GM18873 (cell line): ENCODE data around the gene MAPKBP1.

Experiments used
- ATAC-seq: cut with Tn5 transposase; IDR thresholded peaks from one replicate; pipeline ENCODE4 v1.9.1; 2021; ENCODE audit warnings: mild to moderate bottlenecking, moderate library complexity, moderate number of reproducible peaks; ENCODE audit not compliant: unreplicated experiment, low FRiP score

The MAPKBP1 gene

DNA sequence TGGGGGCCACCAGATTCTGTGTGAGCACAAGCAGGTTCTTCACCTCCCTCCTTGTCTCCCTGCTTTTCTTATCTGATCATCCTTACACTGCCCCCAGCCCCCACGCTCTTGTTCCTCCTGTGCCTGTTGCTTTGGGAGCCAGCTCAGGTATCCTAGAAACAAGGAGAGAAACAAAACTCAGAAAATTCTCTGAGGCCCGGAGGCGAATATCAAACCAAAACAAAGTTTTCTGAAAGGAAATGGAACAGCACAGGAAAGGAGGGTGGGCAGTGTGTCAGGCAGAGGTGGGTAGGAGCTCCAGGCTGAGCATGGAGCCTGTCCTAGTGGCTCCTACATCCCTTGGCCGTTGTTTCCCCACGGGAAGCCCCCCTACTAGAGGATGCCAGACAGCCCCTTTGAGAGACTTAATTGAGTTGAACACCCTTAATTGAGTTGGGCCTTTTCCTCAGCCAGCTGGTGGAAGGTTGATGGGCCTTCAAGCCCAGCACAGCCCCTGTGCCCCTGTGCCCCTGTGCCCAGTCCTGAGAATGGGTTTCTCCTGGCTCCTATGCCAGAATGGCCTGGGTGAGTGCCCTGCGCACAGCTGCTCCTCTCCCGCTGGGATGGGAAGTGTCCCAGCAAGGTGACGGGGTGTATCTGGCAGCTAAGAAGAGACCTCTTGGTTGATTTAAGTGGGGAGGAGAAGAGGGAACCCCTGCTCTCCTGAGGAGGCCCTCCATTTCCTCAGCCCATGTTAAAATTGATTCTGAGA, 30.8 kb downstream of the MAPKBP1 start:
- no peak for ATAC-seq

DNA sequence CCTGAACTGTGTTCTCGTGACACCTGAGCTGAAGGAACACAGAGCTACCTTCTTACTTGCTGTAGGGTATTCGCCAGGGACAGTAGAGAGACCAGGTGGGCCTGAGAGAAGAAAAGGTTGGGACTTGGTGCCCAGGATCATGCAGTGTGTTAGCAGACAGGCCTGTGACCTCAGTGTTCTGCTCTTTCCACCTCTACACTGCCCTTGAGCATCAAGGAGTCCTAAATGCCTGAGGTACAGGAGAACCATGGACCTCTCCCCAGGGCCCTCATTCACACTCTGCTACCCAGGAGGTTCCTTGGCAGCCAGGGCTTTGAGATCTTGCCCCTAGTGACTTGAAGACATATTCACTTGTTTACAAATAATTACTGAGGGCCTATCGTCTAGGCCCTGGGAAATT, 31.4 kb downstream of the MAPKBP1 start:
- ATAC-seq, result no peak

DNA sequence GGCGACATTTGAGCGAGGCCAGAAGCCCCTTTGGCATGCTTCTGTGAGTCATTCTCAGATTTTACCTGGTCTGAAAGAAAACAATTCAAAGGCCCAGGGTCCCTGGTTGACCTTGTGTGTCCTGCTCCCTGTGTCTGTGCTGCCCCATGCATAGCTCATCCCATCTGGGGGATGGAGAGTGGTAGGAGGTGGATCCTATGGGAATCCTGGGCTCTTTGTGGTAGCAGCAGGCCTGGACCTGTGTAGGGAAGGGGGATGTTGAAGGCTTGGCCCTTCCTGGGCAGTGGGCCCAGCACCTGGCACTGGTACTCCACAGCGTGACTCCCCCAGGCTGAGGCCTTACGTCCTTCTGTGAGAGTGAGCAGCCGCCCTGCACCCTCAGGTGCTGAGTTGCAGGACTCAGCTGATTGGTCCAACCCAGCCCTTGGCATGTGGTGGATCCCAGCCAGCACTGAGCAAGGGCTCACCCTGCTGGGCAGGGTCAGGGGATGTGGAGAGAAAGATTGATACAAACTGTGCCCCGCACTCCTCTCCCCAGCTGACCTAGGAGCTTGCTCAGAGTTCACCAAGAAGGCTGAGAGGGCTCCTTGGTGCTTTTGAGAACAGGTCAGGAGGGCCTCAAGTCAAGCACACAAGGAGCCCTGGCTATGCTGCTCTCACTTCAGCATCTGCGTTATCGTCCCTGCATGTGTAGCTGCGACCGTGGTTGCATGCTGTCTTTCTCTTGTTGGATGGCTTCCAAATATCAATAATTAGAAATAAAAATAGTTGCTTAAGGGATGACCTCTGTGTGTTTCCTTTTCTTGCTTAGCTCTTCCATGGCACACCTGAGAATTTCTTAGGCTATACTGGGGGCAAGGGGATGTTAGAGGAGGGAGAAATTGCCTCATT, 32.3 kb downstream of the MAPKBP1 start:
- ATAC-seq, result no peak

DNA sequence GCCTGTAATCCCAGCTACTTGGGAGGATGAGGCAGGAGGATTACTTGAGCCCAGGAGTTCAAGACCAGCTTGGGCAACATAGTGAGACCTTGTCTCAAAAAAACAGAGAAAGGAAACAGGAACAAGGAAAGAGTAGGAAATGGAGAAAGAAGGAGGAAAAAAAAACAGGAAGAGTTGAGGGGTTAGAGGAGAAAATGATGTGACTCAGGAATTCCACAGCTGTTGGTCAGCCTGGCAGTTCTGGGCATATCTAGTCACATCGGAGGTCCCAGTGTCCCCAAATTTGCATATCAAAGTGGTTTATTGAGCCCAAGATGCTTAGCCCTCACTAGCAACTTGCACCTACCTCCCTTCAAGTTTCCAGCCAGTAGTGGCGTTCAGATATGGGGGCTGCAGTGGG, 34.8 kb downstream of the MAPKBP1 start:
- ATAC-seq, result no peak

DNA sequence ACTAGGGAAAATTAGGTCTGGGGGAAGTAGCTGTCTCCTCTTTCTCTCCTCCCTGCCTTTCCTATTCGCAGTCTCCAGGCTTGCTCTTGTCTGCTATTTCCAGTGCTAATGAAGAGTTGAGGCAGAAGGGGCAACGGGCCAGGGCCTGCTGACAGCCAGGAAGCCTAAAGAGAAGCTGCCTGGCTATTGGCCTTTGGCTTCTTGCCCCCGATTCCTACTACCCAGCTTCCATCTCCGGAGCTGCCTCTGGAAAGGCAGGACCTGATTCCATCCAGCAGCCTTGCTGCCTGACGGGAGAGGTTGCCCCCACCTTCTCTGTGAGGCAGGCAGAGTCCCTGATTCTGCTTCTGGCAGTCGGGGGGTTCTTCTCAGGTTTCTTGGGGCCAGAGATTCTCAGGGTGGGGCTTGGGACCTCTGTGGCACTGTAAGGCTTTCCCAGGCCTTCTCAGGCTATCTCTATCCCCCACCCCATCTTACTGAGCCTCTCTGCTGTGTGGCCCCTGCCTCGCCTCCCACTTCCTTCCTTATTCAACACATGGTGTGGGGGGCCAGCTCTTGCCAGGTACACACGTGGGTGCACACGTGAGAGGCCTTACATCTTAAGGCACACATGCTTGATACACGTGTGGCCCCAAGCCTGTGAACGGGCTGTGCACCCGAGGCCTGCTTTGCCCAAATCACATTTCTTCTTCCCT, 35.4 kb downstream of the MAPKBP1 start:
- no peak for ATAC-seq

DNA sequence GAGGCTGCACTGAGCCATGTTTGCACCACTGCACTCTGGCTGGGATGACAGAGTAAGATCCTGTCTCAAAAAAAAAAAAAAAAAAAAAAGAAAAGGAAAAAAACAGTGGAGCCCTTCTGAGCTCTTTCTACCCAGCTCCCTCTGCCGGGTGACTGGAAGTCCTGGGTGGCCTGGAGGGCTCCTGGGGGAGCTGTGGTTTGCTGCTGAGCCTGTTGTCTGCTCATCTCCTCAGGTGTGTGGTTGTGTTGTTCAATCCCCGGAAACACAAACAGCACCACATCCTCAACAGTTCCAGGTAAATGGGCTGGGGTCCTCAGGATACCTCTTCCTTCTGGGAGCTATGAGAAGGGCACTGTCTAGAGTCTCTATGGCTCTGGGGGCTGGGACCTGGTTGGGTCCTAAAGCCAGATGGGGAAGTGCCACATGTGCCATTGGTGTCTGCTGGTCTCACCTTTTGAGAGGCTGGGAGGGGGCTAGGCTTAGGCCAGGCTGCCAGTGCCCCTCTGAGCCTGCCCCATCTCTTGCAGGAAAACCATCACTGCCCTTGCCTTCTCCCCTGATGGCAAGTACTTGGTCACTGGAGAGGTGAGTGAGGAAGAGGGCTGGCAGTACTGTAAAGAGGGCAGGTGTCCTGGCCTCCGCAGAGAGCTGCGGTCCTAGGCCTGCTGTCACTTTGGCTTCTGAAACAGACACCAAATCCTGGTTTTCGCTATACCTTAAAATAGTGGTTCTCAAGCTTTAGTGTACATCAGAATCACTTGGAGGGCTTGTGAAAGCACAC, 36.6 kb downstream of the MAPKBP1 start:
- ATAC-seq, result no peak

DNA sequence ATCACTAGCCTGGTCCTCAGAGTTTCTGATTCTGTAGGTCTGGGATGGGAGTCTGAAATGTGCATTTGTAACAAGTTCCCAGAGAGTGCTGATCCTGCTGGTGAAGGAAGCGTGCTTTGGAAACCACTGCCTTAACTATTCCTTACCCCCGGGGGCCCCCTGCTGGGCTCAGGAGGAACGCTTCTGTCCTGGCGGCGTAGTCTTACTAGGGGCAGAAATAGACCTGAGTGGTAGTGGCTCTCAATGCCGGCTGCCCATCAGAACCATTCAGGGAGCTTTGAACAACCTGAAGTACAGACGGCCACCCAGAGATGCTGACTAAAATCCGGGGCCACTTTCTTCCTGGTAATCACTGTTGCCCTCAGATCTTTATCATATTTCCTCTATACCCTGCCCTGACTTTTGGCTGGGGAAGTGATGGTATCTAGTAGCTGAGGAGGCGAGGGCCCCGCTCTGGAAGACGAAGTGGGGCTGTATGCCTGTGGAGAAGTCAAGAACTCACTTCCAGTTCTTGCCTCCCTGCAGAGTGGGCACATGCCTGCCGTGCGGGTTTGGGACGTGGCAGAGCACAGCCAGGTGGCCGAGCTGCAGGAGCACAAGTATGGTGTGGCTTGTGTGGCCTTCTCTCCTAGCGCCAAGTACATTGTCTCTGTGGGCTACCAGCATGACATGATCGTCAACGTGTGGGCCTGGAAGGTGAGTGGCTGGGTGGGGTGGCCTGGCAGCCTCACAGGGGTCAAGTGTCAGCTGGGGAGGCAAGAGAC, 37.3 kb downstream of the MAPKBP1 start:
- no peak for ATAC-seq

DNA sequence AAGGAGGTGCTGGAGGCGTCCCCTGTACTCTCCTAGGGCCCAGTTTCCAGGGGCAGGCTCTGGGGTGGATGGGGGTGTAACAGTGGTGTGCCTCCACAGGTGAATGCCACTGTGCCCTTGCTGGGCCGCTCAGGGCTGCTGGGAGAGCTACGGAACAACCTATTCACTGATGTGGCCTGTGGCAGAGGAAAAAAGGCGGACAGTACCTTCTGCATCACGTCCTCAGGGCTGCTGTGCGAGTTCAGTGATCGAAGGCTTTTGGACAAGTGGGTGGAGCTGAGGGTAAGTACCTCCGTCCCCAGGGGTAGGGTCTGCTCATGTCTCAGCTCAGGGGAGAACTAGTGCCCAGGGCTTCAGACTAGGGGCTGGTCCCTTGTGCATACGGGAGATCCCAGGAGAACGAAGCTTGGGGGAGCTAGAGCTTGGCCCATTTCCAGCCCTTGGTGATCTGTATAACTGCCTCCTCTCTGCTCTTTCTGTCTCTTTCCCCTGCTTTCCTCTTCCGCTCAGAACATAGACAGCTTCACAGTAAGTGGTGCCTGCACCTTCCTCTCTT, 38.6 kb downstream of the MAPKBP1 start:
- no peak for ATAC-seq

DNA sequence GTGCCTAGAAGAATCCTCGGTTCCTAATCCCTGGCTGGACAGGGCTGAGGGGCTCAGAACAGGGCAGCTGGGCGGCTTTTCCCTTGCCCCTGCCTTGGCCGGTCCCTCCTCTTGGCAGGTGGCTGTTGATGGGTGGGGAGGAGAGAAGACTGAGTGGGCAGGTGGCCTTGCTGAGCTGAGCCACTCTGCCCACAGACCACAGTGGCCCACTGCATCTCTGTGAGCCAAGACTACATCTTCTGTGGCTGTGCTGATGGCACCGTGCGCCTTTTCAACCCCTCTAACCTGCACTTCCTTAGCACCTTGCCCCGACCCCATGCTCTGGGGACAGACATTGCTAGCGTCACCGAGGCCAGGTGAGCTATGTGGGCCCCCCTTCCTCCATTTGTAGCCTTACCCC, 39.1 kb downstream of the MAPKBP1 start:
- no peak for ATAC-seq

DNA sequence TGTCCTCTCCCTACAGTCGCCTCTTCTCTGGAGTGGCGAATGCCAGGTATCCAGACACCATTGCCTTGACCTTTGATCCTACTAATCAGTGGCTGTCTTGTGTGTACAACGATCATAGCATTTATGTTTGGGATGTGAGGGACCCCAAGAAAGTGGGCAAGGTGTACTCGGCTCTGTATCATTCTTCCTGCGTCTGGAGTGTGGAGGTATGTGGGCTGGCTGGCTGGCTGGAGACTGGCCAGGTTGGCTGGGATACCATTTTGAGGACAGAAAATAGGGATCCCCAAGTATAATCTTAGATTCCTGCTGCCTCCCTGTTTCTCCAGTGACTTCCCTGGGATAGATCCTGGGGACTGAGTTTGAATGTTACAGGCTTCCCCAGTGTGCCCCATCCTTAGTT, 40.2 kb downstream of the MAPKBP1 start:
- no peak for ATAC-seq

DNA sequence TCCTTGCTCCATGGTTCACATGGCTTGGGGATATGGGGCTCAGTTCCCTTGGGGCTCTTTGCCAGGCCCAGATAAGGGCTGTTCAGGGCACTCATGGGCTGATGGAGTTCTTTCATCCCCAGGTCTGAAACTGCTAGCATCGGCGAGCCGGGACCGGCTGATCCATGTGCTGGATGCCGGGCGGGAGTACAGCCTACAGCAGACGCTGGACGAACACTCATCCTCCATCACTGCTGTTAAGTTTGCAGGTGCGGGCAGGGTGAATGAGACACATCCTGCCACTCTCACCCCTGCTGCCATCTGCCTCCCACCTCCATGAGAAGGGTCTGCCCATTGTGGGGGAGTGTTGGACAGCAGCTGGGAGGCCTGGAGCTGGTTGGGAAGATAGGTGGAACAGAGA, 42.5 kb downstream of the MAPKBP1 start:
- ATAC-seq, result no peak

DNA sequence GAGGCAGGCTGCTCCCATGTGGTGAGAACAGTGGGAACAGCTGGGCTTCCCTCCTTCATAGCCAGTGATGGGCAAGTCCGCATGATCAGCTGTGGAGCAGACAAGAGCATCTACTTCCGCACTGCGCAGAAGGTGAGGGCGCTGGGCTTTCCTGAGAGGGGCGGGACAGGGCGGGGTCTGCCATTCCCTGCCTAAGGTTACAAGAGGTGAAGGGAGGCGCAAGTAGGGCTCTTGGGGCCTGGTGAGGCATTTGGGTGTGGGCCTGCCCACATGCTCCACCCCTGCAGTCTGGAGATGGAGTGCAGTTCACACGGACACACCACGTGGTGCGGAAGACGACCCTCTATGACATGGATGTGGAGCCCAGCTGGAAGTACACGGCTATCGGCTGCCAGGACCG, 43.0 kb downstream of the MAPKBP1 start:
- no peak for ATAC-seq

DNA sequence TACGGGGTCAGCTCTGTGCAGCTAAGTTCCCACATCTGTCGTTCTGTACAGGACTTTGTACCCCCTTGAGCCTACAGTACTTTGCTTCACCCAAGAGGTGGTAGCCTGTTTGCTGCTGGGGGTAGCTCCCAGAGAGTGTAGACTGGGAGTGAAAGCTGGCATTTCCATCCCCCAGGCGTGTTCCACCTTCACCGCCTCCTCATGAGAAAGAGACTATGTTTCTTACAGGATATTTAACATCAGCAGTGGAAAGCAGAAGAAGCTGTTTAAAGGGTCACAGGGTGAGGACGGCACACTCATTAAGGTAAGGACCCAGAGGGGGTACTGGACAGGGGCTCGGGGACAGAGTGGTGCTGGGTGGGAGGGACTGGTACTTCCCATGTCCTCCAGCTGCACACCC, 43.5 kb downstream of the MAPKBP1 start:
- no peak for ATAC-seq

DNA sequence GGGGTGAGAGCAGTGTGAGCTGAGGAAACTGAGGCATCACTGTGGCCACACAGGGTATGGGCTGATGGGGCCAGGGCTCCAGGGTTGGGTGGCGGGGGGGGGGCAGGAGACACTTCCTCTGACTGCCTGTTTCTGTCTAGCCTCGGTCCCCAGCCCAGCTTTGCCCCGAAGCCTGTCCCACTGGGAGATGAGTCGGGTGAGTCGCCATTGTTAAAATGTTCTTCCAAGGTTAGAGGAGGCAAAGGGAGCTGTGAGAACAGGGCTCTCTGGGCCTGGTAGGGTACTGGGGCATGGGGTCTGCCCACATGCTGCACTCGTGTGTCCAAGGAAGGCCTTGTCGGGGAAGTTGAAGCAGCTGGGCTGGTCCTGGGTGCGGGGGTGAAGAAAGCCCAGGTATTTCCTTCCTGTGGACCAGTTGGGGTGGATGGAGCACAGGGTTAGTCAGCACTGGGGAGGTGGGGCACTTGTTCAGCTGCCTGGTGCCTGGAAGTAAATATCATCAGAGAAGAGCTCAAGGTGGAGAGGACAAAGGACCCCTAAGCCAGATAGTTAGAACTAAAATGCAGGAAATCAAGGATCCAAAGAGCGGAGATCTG, 45.3 kb downstream of the MAPKBP1 start:
- ATAC-seq, result no peak

DNA sequence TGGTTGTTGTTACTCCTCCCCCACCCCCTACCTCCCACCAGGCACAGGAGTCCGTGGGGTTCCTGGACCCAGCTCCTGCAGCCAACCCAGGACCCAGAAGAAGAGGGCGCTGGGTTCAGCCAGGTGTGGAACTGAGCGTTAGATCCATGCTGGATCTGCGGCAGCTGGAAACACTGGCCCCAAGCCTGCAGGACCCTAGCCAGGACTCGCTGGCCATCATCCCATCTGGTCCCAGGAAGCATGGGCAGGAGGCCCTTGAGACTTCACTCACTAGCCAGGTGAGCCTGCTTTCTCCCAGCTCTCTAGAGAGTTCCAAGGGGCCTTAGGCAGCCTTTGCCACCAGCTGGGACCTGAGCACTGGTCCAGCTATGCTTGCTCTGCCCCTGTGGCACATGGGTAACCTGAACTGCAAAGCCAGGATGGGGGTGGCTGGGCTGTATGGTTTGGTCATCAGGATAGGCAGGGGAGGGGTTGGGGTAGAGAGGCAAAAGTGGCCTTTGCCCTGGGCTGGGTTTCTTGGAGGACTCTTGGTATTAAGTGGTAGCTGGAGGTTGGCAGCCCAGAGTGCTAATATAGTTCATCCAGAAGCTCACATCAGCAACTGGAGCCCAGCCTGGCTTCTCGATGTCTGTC, 46.6 kb downstream of the MAPKBP1 start:
- ATAC-seq, result no peak

DNA sequence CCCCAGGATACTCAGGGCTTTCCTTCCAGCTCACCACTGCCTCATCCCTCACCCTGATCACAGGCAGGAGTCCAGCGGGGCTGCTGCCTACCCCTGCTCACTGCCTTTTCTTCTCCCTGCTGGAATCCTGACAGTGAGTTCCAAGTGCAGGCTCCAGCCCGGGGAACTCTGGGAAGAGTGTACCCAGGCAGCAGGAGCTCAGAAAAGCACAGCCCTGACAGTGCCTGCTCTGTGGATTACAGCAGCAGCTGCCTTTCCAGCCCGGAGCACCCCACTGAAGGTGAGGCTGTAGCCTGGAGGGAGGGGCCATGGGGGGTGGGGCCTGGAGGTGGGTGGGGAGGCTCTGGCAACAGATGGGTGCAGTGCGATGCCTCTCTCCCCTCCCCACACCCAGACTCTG, 47.5 kb downstream of the MAPKBP1 start:
- ATAC-seq, result no peak

DNA sequence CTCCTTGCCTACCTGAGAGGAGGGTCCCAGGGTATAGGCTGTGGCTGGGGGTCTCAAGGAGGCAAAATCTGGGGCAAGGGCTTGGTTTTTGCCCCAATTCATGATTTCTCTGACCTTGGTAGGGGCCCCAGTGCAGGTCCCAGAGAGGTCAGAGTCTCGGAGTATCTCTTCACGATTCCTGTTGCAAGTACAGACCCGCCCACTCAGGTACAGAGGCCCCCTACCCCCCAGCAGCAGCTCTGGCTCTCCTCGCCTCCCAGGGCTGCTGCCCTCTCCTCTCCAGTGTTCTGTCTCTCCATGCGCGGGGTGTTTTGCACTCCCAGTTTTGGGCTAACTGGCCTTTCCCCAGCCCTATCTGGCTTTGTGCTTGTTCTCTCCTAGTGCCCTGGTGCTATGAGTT, 48.2 kb downstream of the MAPKBP1 start:
- ATAC-seq, result no peak

DNA sequence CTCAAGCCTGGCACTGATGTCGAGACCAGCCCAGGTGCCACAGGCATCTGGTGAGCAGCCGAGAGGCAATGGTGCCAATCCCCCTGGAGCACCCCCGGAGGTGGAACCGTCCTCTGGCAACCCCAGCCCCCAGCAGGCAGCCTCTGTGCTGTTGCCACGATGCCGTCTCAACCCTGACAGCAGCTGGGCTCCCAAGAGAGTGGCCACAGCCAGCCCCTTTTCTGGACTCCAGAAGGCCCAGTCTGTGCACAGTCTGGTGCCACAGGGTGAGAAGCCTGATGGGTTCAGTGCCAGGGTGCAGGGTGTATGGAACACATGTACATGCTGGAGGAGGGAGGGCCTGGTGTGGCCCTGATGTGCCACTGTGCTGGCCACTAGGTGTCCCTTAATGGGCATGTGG, 48.7 kb downstream of the MAPKBP1 start:
- no peak for ATAC-seq

DNA sequence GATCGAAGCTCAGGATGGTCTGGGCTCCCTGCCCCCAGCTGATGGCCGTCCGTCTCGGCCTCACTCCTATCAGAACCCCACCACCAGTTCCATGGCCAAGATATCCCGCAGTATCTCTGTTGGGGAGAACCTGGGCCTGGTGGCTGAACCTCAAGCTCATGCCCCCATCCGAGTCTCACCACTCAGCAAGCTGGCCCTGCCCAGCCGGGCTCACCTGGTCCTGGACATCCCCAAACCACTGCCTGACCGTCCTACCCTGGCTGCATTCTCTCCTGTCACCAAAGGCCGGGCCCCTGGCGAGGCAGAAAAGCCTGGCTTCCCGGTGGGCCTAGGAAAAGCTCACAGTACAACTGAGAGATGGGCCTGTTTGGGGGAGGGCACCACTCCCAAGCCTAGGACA, 49.2 kb downstream of the MAPKBP1 start:
- no peak for ATAC-seq
